Kidney (tissue), 14 donors: Measurements from ENCODE around the gene PRKN. TPM values are rescaled to one million over a fixed set of nuclear protein-coding genes. Genes with fewer than 3 reads are reported as not detected.

Experiments used
- DNase-seq, 5 donors: peaks; one replicate each; pipeline ENCODE4 v3.0.0-alpha.2; 2013 to 2020
- FAIRE-seq: peaks from 2 replicates; lab custom pipeline; 2012; peaks lifted over from hg19 to GRCh38; lab: Jason Lieb, UNC
- H3K27ac ChIP-seq, 2 donors: one replicate each; pipeline ENCODE4 v1.7.0; 2013; ENCODE audit warnings: low read depth in 2 of 2, low read length in 2 of 2, inconsistent platforms in 1 of 2
- H3K27me3 ChIP-seq: one replicate; pipeline ENCODE4 v1.7.1; 2013; ENCODE audit warnings: low read length, inconsistent platforms; ENCODE audit not compliant: control insufficient read depth, insufficient read depth
- H3K36me3 ChIP-seq, 3 donors: one replicate each; pipeline versions ENCODE4 v1.7.0 to v1.7.1; 2013; ENCODE audit warnings: low read length in 3 of 3, control low read depth in 1 of 3, inconsistent platforms in 1 of 3; ENCODE audit not compliant: insufficient read depth in 3 of 3, control insufficient read depth in 2 of 3
- H3K4me1 ChIP-seq, 3 donors: one replicate each; pipeline versions ENCODE4 v1.7.0 to v1.7.1; 2013; ENCODE audit warnings: low read length in 3 of 3, inconsistent platforms in 1 of 3, low read depth in 1 of 3; ENCODE audit not compliant: control insufficient read depth in 2 of 3, insufficient read depth in 2 of 3
- H3K4me3 ChIP-seq, 3 donors: one replicate each; pipeline versions ENCODE4 v1.7.0 to v1.8.1; 2013; ENCODE audit warnings: low read length in 3 of 3, control low read depth in 1 of 3, inconsistent platforms in 1 of 3
- H3K9ac ChIP-seq, 3 donors: one replicate each; pipeline versions ENCODE4 v1.7.0 to v1.7.1; 2013; ENCODE audit warnings: low read length in 3 of 3, control low read depth in 1 of 3, inconsistent platforms in 1 of 3
- H3K9me3 ChIP-seq, 3 donors: one replicate each; pipeline versions ENCODE4 v1.7.0 to v1.7.1; 2013; ENCODE audit warnings: low read length in 3 of 3, control low read depth in 1 of 3, inconsistent platforms in 1 of 3; ENCODE audit not compliant: control insufficient read depth in 2 of 3, insufficient read depth in 1 of 3
- intact Hi-C: fragments of 100-400 bp; cut with DNase I; formaldehyde crosslinking; loops from one replicate; pipeline ENCODE4 v1.11.1; 2022
- polyA plus RNA-seq: library from polyadenylated mRNA; stranded (reverse); fragments of 350-450 nt; fragmentation: Illumina TruSeq; extraction: RNeasy Lipid Tissue Mini Kit (QIAGEN cat#74804); gene quantifications from one replicate; pipeline ENCODE4 v1.2.3, GENCODE V29; 2014; ENCODE audit warnings: low read depth, low replicate concordance; ENCODE audit not compliant: insufficient read depth
- total RNA-seq: library from RNA; stranded (reverse); fragmentation: NEBNext Ultra II Directional; extraction: Animal tissue kit (Norgen Biotek cat#: 25700); gene quantifications from one replicate; pipeline ENCODE4 v1.2.1, GENCODE V29; 2021
- TF ChIP-seq, protein P1 (sequence below): IDR thresholded peaks from 3 replicates; pipeline ENCODE4 v1.5.1; 2012; ENCODE audit warnings: mild to moderate bottlenecking, moderate library complexity, borderline replicate concordance; ENCODE audit not compliant: insufficient read depth; ENCODE audit errors: extremely low read depth
- donor health status: control.
- donor health status: control.
- donor health status: control.
- donor health status: control.
- donor health status: control.
- donor health status: DM: yes; HTN: yes; CAD: no.
- donor health status: Normal renal cell carcinoma (clear cell type).

The PRKN gene
- total and polyA plus RNA-seq, 2 donors from 2014 or later = 8.6 to 10.4 TPM

DNA sequence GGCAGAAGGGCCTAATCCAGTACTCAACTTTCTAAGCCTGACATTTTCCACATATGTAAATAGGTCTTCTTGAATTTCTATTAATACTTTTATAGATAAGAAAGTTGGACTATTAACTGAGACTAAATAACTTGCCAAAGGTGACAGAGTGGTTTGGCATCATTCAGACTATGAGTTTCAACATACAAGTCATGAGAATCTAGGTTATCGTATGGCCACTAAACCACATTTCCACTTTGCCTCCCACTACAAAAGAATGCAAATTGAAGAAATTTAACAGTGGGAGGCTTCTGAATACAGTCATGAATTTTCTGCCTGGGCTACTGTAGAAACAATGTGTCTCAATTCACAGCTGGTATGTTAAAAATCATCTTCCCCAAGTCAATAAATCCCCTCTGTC, 922.7 kb downstream of the PRKN start:
- no peak for FAIRE-seq
- Histone ChIP-seq H3K4me1 (no peaks in the 10 kb centered on the region), H3K9me3 (no peaks in the 10 kb centered on the region), H3K9ac (no peak overlapping the region), H3K27me3 (no peaks in the 10 kb centered on the region), H3K36me3 (no peaks in the 10 kb centered on the region), H3K4me3 (no peak overlapping the region), H3K27ac (no peak overlapping the region)
- intact Hi-C loops = no loop called here
- TF ChIP-seq, protein P1, sequence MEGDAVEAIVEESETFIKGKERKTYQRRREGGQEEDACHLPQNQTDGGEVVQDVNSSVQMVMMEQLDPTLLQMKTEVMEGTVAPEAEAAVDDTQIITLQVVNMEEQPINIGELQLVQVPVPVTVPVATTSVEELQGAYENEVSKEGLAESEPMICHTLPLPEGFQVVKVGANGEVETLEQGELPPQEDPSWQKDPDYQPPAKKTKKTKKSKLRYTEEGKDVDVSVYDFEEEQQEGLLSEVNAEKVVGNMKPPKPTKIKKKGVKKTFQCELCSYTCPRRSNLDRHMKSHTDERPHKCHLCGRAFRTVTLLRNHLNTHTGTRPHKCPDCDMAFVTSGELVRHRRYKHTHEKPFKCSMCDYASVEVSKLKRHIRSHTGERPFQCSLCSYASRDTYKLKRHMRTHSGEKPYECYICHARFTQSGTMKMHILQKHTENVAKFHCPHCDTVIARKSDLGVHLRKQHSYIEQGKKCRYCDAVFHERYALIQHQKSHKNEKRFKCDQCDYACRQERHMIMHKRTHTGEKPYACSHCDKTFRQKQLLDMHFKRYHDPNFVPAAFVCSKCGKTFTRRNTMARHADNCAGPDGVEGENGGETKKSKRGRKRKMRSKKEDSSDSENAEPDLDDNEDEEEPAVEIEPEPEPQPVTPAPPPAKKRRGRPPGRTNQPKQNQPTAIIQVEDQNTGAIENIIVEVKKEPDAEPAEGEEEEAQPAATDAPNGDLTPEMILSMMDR = no peak
- no peak for DNase-seq

GRCh38 chr6:161803131-161803530, 924.4 kb downstream of the PRKN start:
- Histone ChIP-seq H3K4me3 (no peak overlapping the region), H3K9ac (no peak overlapping the region), H3K27me3 (no peaks in the 10 kb centered on the region), H3K9me3 (no peaks in the 10 kb centered on the region), H3K36me3 (no peaks in the 10 kb centered on the region), H3K4me1 (no peaks in the 10 kb centered on the region), H3K27ac (no peak overlapping the region)
- intact Hi-C loops = no loop called here
- FAIRE-seq = no peak
- DNase-seq = no peak
- TF ChIP-seq, protein P1 = no peak

GRCh38 chr6:161802231-161802630, 925.3 kb downstream of the PRKN start:
- TF ChIP-seq, protein P1 = no peak
- Histone ChIP-seq H3K4me1 (no peaks in the 10 kb centered on the region), H3K36me3 (no peaks in the 10 kb centered on the region), H3K27me3 (no peaks in the 10 kb centered on the region), H3K9ac (no peak overlapping the region), H3K9me3 (no peaks in the 10 kb centered on the region), H3K27ac (no peak overlapping the region), H3K4me3 (no peak overlapping the region)
- peak in 1 of 5 donors; percentile 37 for DNase-seq
- intact Hi-C loops = no loop called here
- FAIRE-seq = no peak

DNA sequence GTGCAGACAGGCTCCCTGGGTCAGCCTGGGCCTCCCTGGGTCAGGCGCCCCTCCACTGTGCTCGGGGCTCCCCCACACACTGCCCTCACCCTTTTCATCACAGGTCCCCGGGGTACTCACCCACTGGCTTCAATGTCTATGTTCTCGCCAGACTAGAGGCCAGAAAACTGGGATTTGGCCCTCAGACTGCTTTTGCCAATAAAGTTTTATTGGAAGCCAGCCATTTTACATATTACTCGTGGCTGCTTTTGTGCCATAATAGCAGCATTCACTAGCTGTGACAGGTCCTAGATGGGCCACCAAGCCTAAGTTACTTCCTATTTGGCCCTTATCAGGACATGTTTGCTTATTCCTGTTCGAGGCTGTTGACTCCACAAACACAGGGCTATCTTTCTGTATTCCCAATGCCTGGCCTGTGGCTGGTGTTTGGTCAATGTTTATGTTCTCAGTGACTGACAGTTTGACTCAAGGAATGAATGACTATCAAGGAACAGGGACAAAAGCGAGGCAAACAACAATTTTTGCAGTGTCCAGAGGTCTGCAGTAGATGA, 928.6 kb downstream of the PRKN start:
- no peaks in the 10 kb centered on the region for H3K4me1 ChIP-seq
- no peaks in the 10 kb centered on the region for H3K27me3 ChIP-seq
- no peak overlapping the region for H3K9ac ChIP-seq
- H3K9me3 ChIP-seq = no peaks in the 10 kb centered on the region
- no peak for DNase-seq
- intact Hi-C loops = no loop called here
- H3K4me3 ChIP-seq = no peak overlapping the region
- TF ChIP-seq, protein P1 = no peak
- H3K36me3 ChIP-seq = no peaks in the 10 kb centered on the region
- no peak overlapping the region for H3K27ac ChIP-seq
- FAIRE-seq = no peak
